Ureter (tissue), 1 donor: ENCODE data around the gene NRBF2. TPM values are rescaled to one million over a fixed set of nuclear protein-coding genes. Genes with fewer than 3 reads are reported as not detected.

Experiments
- DNase-seq: peaks from one replicate; pipeline ENCODE4 v3.0.0-alpha.2; 2020; ENCODE audit warnings: low spot score
- total RNA-seq: library from RNA; stranded (reverse); gene quantifications from one replicate; pipeline ENCODE4 v1.2.4, GENCODE V29; 2023
- donor health status: DM: yes; HTN: yes; CAD: no.

The NRBF2 gene
- total RNA-seq, 1 donor from 2014 or later, result 14.6 TPM

DNA sequence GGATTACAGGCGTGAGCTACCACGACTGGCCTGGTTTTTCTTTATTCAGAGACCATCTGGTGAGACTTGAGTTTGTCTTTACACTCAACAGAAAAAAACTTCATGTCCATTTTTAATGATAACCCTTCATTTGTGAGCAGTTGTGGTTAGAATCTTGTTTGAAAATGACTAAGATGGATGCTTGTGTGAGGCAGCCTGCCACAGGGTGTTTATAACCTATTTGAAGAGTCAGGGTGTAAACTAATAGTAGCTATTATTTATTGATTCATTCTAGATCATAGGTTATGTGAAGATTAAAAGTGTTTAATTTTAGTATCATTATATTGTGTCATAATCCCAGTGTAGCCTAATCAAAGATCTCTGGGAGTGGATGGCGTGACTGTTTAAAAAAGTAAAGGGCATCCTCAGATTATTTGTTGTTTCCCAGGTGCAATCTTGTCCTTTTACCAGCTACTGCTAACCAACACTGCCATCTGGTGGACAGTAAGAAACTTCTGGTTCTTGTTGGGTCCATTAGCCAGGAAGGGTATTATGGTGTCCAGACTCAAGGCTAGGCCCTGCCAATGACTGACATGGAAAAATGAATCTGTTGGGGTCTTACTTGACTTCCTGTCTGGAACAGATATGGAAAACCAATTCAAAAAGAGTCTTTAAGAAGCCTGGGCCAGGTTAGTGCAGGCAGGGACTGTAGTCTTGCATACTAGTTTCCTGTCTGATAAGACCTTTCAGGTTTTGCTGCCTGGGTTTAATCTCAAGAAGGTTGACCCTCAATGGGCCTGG, 24.9 kb downstream of the NRBF2 start:
- peak; percentile 57 for DNase-seq

DNA sequence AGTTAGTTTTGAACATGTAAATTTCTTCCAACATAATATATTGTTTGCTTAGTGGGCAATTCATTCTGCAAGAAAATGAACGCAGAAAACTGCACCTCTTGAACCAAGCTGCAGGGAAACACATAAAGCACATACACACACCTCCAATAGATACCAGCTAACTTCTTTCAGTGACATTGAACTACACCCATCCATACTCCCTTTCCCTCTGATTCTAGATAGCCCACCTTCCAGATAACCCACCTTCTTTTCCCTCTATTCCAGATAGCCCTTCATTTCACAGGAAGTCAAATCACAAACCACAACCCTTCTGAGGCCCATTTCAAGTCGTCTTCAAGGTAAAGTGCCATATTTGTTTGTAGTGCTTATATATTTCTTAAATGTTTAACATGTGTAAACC, 28.5 kb downstream of the NRBF2 start:
- no peak for DNase-seq

DNA sequence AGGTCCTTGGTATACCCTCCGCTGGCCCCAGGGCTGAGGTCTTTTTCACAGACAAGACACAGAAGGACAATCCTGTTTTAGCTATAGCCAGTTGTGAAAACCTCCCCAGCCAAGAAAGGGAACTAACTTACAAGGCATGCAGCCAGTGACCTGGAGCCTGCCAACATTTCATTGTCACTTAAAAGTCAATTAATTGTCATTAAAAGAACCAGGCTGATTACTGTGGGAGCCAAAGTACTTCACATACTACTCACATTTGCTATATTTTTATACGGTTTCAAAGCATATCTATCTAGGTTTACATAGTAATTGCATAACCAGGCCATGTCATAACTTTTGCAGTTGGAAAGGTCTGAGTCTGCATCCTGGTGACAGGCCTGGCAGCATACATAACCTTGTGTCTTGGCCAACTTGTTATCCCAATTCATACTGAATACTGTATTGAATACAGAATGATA, 31.1 kb downstream of the NRBF2 start:
- no peak for DNase-seq

DNA sequence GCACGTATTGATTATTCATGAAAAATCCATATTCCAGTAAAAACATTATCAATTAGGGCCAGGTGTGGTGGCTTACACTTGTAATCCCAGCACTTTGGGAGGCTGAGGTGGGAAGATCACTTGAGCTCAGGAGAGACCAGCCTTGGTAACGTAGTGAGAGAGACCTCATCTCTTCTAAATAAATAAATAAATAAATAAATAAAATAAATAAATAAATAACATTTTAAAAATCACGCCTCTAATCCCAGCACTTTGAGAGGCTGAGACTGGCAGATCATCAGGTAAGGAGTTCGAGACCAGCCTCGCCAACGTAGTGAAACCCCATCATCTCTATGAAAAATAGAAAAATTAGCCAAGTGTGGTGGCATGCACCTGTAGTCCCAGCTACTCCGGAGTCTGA, 32.1 kb downstream of the NRBF2 start:
- no peak for DNase-seq

DNA sequence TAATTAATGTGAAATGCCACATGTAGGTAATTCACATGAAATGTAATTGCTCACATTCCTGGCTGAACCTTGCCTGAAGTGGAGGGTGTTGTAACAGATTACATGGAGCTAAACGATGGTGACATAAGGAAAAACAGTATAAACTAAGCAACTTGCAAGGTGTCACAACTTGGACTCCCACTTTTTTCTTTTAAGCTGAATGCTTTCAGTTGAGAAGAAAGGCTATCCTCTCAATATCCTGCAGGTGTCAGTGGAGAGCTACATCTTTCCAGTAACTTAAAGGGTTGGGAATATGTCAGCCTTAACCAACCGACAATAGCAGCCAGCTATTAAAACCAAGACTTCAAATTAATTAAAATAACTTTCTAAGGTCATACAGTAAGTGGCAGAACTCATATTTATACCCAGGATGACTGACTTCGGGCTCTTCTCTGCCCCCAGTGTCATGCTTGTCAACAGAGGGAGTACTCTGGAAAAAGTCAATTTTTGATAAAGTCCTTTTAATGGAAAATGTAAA, 33.7 kb downstream of the NRBF2 start:
- no peak for DNase-seq

DNA sequence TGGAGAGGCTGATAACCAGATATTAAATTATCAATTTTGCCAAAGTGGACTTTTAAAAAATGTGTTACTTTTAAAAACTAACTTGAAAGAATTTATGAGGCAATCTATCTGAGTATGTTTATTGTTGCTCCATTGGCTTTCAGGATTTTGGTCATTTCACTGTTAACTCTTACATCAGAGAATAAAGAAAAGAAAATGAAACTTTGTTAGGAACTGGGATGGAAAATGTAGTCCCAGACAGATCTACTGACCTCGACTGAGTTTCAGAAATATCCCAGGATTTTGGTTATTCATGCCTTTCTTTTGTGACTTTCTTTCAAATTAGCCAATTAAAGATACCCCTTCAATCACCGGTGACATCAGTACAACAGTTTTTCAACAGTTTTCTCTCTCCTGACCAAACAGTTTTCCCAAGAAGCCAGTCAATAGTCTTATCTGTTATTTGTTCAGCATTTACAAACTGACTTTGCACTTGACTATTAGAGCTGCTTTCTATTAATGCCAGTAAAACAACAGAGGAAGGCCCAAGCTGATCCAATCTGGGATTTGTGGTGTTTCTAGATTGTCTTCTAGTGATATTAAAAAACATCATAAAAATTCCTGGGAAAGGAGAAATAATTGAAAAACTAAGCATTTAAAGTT, 35.8 kb downstream of the NRBF2 start:
- no peak for DNase-seq

DNA sequence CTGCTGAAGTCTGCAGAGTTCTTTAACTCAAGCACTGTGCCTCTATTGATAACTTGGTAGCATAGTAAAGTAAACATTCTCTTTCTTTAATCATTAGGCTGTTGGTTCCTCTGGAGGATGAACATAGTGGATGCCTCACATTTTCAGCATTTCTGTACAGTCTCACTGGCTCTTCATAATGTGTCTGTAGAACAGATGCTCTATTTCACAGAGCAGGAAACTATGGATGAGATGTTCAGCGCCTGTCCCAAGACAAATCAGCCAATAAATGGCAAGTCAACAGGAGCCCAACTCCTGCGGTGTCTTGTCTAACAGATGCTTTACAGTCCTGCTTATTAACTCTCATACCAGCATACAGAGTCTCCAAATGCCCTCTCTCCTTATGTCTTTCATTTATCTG, 36.5 kb downstream of the NRBF2 start:
- no peak for DNase-seq

DNA sequence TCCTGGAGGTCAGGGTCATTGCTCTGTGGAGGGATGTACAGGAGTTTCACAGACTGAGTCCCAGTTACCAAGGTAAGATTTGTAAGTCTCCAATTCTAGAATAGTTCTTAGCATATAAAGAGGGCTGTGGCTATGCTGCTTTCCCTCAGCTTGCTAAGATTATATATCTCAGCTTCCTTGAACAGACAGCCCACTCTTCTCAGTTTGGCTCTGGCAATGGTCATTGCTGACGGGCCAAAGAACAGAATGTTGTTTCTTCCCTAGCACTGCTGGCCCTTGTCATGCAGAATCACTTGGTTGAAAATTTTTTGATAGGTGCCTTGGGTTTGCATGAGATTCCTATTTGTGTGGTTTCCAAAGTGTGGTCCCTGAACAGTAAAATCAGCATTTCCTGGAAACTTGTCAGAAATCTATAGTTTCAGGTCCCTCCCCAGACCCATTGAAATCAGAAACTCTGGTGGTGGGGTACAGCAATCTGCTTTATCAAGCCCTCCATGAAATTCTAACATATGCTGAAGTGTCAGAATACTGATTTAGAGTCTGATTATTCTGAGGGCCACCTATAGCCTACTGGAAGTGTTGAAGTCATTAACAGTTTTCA, 38.2 kb downstream of the NRBF2 start:
- DNase-seq, result no peak

DNA sequence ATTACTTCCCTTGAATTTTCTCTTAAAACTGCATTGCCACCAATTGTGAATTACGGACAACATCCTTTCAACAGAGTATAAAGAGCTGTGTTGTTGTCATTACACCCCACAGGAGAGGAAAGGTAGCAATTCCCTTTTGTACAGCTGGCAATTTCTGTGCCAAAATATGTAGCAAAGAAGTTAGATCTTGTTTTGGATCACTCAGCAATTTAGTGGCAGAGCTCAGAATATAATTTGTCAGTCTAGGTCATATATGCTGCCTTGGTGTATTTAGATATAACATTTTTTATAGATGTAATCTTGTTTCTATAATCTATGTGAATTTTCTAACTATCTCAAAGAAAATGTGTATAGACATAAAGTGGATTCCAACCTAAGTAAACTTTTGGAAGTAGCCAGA, 38.8 kb downstream of the NRBF2 start:
- no peak for DNase-seq

DNA sequence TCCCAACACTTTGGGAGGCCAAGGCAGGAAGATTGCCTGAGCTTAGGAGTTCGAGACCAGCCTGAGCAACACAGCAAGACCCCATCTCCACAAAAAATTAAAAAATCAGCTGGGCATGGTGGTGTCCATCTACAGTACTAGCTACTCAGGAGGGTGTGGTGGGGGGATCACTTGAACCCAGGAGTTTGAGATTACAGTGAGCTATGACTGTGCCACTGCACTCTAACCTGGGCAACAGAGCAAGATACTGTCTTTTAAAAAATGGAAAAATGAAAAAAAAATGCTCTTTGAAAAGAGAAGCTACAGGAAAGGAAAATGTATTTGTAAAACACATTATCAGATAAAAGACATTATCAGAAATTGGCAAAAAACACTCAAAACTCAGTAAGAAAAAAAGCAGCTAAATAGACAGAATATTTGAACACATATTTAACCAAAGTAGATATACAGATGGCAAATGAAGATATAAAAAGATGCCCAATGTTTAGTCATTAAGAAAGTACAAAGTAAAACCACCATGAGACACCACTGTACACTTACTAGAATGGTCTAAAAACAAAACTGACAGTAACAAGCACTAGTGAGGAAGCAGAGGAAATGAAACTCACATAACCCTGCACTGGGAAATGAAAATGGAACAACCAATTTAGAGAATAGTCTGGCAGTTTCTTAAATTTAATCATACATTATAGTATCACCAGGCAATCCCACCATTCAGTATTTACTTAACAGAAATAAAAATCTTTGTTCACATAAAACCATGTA, 40.5 kb downstream of the NRBF2 start:
- no peak for DNase-seq

DNA sequence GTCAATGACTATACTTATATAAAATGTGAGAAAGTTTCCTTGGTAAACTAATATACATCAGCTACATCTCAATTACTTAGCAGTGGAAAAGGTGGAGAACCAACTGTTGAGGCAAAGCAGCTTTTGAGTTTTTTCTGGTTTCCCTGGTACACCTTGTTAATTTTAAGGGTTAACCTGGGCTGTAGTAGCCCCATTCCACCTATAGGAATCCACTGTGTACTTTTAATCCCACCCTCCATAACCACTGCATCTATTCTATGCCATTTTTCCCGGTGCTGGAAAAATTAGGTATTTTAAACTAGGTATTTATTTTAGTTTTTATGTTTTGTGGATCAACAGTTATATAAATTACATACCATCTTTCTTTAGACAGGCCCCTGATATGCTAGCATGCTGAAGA, 42.4 kb downstream of the NRBF2 start:
- DNase-seq, result no peak

DNA sequence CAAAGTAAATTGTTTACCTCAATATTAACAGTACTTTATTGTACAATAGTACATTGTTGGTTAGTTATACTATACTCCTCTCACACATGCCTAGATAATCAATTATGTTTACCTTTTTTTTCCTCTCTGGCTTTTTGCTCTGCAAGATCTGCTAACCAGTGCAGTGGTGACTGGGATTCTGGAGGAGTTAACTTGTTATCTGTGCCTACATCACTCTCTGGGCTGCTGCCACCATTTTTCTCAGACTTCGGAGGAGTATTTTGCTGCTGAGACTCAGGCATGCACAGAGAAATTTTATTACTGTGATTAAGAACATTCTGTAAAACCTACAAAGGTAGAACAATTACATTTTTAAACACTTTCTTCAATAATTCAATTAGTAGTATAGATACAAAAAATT, 59.7 kb downstream of the NRBF2 start:
- DNase-seq, result no peak

DNA sequence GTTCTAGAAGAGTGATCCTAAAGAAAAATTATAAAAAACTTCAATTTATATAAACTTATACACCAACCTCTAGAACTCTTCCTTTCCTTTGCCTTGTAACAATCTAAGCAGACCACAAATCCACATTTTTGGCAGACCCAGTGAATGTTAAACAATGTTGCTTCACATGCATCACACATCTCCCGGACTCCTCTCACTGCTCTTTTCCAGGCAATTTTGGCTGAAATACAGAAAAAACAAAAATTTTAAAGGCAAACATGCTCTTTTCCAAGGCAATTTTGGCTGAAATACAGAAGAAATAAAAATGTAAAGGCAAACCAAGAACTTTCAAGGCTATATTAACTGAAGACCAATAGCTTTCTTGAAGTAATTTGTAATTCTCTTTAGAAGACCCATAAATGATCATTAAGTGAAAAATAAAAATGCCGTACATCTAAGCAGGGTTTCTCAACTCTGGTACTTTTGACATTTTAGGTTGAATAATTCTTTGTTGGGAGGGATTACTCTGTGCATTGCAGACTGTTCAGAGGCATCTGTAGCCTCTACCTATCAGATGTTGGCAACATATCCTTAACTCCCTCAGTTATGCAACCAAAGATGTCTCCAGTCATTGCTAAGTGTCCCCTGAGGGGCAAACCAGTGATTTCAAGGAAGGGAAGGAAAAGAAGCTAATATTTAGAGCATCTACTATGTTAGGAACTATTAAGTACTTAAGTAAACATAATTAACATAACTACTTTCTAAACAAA, 64.4 kb downstream of the NRBF2 start:
- DNase-seq, result no peak

DNA sequence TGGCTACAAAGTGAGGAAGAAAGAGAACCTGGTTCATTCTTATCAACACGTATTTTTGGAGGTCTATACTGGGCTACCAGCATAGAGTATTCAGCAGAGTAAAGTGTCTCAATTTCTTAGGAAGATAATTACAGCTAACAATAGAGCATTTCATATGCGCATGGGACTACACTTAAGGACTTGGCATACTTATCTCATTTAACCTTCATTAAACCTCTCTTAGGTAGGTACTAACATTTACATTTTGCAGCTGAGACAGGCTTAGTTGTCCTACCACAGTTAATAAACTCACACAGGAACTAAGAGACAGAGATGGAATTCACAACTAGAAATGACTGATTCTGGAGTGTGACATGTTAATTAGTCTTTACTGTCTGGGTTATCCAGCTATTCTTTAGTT, 66.6 kb downstream of the NRBF2 start:
- no peak for DNase-seq

DNA sequence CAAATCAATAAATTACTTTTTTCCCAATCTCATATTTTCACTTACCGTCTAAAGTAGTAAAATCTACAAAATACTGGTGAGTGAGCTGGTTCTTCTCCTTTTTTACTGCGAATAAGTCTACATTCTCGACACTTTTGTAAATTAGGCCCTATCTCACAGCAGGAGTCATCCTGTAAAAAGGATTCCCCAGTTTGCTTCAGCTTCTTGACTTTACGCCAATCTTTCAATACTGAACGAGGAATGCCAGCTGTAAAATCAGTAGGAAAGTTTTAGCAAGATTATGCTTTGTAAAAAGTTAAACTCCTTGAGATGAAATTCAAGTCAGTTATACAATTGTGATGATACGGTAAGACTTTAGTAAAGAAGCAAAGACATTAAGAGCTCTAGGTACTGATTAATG, 67.3 kb downstream of the NRBF2 start:
- DNase-seq, result no peak

DNA sequence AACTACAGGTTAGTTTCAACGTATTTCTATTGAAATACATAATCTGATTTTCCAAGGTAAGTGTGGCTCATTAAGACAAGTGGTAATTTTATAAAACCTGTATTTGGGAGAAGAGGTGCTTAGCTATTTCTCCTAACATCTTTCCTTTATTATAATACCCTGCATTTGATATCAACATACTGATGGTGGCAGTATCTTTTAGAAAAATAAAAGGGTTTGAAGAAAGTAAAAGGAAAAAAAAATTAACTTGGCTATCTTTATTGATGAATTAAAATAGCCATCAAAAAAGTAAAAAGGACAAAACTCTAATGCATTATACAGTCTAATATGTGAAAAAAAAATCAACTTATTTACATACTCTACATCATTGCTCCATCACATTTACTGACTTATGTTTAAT, 68.0 kb downstream of the NRBF2 start:
- DNase-seq, result no peak
